ENCODE measurements around the gene UTS2B.

The UTS2B gene

GRCh38 chr3:191263365-191263764 is 67.0 kb downstream of the UTS2B start:
- Histone ChIP-seq H3K36me3 (ENCODE audit: insufficient read depth, insufficient read length, low read length) (no peaks in the 10 kb centered on the region), H3K4me3 (ENCODE audit: insufficient read length, low read depth) (no peak overlapping the region), H3K9me3 (ENCODE audit: insufficient read depth, low read length) (peaks cover 5% of the 10 kb centered on the region), H3K9ac (ENCODE audit: insufficient read length, low read depth) (no peak overlapping the region), H3K4me1 (ENCODE audit: insufficient read depth, insufficient read length) (no peaks in the 10 kb centered on the region), H3K27me3 (ENCODE audit: insufficient read depth, insufficient read length) (no peaks in the 10 kb centered on the region)
- no peak for DNase-seq (ENCODE audit: low read depth, low spot score)
- TF ChIP-seq SUZ12 (IDR thresholded peaks at IDR 0.05; ENCODE audit: extremely low read depth, insufficient read depth, insufficient read length) (no peak), YY1 (IDR thresholded peaks at IDR 0.05; ENCODE audit: insufficient read depth, insufficient read length) (no peak), ZNF274 (IDR thresholded peaks at IDR 0.05; ENCODE audit: low read depth, low read length) (no peak)

- no peaks in the 10 kb centered on the region for H3K36me3 ChIP-seq (ENCODE audit: insufficient read depth, insufficient read length, low read length)
- no peaks in the 10 kb centered on the region for H3K27me3 ChIP-seq (ENCODE audit: insufficient read depth, insufficient read length)
- no peak for DNase-seq (ENCODE audit: low read depth, low spot score)
- H3K9me3 ChIP-seq (ENCODE audit: insufficient read depth, low read length): peaks cover 5% of the 10 kb centered on the region
- no peaks in the 10 kb centered on the region for H3K4me1 ChIP-seq (ENCODE audit: insufficient read depth, insufficient read length)
- TF ChIP-seq ZNF274 (IDR thresholded peaks at IDR 0.05; ENCODE audit: low read depth, low read length) (no peak), SUZ12 (IDR thresholded peaks at IDR 0.05; ENCODE audit: extremely low read depth, insufficient read depth, insufficient read length) (no peak)
- H3K4me3 ChIP-seq (ENCODE audit: insufficient read length, low read depth): no peak overlapping the region
- no peak overlapping the region for H3K9ac ChIP-seq (ENCODE audit: insufficient read length, low read depth)
Observed at GRCh38 chr3:191262650-191263049, 67.7 kb downstream of the UTS2B start.

GRCh38 chr3:191261304-191261638 is 69.1 kb downstream of the UTS2B start:
- no peaks in the 10 kb centered on the region for H3K27me3 ChIP-seq (ENCODE audit: insufficient read depth, insufficient read length)
- no peaks in the 10 kb centered on the region for H3K36me3 ChIP-seq (ENCODE audit: insufficient read depth, insufficient read length, low read length)
- TF ChIP-seq ZNF274 (IDR thresholded peaks at IDR 0.05; ENCODE audit: low read depth, low read length) (no peak), SUZ12 (IDR thresholded peaks at IDR 0.05; ENCODE audit: extremely low read depth, insufficient read depth, insufficient read length) (no peak), YY1 (IDR thresholded peaks at IDR 0.05; ENCODE audit: insufficient read depth, insufficient read length) (no peak)
- no peak overlapping the region for H3K4me3 ChIP-seq (ENCODE audit: insufficient read length, low read depth)
- H3K9me3 ChIP-seq (ENCODE audit: insufficient read depth, low read length): no peaks in the 10 kb centered on the region
- H3K4me1 ChIP-seq (ENCODE audit: insufficient read depth, insufficient read length): no peaks in the 10 kb centered on the region
- DNase-seq (ENCODE audit: low read depth, low spot score): no peak
- H3K9ac ChIP-seq (ENCODE audit: insufficient read length, low read depth): no peak overlapping the region

DNA sequence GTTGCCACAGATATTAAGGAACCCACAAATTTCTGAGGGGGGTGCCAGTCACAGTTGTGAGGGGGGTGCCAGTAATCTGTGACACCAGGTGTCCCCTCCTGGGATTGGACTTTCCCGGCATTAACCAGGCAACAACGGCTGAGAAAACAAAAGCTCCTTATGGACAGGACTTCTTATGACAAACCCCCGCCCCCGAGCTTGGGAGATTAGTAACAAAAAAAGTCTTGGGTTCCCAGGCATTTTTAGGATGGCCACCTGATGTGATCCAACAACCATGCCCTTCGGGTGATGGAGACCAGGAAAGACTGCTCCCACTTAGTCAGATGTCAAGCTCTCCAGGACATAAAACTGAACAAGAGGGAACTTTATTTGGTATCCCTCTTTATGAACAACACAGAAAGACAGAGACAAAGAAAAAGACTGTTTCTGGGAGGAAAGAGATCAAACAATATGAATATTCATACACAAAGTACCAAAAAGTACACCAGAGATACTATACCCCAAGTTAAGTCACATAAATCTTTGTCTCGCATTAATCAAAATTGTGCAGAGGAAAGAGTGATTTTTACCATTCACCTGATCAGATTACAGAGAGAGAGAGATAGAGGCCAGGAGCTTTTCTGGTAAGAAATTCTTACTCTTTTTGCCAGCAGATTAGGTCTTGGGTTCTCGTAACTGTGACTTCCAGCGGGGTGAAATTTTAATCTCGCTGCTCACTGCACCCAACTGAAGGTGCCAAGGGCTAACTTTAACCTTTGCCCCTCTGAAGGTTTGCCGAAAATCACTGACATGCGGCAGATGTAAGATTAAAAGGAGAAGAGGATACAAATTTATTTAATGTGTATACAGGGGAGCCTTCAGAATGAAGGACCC is 69.7 kb downstream of the UTS2B start:
- DNase-seq (ENCODE audit: low read depth, low spot score): no peak
- no peaks in the 10 kb centered on the region for H3K9me3 ChIP-seq (ENCODE audit: insufficient read depth, low read length)
- H3K27me3 ChIP-seq (ENCODE audit: insufficient read depth, insufficient read length): no peaks in the 10 kb centered on the region
- no peak overlapping the region for H3K4me3 ChIP-seq (ENCODE audit: insufficient read length, low read depth)
- no peaks in the 10 kb centered on the region for H3K36me3 ChIP-seq (ENCODE audit: insufficient read depth, insufficient read length, low read length)
- H3K9ac ChIP-seq (ENCODE audit: insufficient read length, low read depth): peak overlapping the region; percentile 15
- no peaks in the 10 kb centered on the region for H3K4me1 ChIP-seq (ENCODE audit: insufficient read depth, insufficient read length)
- no peak for TF ChIP-seq ZNF274 (IDR thresholded peaks at IDR 0.05; ENCODE audit: low read depth, low read length)
- no peak for TF ChIP-seq YY1 (IDR thresholded peaks at IDR 0.05; ENCODE audit: insufficient read depth, insufficient read length)
- TF ChIP-seq SUZ12 (IDR thresholded peaks at IDR 0.05; ENCODE audit: extremely low read depth, insufficient read depth, insufficient read length): no peak

DNA sequence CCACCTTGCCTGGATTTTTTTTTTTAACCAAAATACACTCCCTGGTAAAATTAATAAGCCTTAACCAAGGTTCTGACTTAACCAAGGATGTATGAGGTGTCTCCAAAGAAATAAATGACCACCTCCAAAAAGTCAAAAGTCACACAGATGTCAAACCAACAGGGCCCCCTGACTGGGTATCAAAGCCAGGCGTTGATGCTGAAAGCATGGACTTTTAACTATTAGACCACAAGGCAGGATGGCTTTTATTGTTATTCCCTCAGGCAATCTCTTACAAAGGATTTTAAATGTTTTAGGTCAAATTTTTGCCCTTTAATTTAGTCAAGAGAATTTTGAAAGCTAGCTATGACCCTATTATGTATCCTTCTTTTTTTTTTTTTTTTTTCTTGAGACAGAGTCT is 70.8 kb downstream of the UTS2B start:
- Histone ChIP-seq H3K9me3 (ENCODE audit: insufficient read depth, low read length) (no peaks in the 10 kb centered on the region), H3K9ac (ENCODE audit: insufficient read length, low read depth) (no peak overlapping the region), H3K27me3 (ENCODE audit: insufficient read depth, insufficient read length) (no peaks in the 10 kb centered on the region), H3K36me3 (ENCODE audit: insufficient read depth, insufficient read length, low read length) (no peaks in the 10 kb centered on the region), H3K4me3 (ENCODE audit: insufficient read length, low read depth) (no peak overlapping the region), H3K4me1 (ENCODE audit: insufficient read depth, insufficient read length) (peaks cover 5% of the 10 kb centered on the region)
- DNase-seq (ENCODE audit: low read depth, low spot score): no peak
- TF ChIP-seq ZNF274 (IDR thresholded peaks at IDR 0.05; ENCODE audit: low read depth, low read length) (no peak), SUZ12 (IDR thresholded peaks at IDR 0.05; ENCODE audit: extremely low read depth, insufficient read depth, insufficient read length) (no peak), YY1 (IDR thresholded peaks at IDR 0.05; ENCODE audit: insufficient read depth, insufficient read length) (no peak)

DNA sequence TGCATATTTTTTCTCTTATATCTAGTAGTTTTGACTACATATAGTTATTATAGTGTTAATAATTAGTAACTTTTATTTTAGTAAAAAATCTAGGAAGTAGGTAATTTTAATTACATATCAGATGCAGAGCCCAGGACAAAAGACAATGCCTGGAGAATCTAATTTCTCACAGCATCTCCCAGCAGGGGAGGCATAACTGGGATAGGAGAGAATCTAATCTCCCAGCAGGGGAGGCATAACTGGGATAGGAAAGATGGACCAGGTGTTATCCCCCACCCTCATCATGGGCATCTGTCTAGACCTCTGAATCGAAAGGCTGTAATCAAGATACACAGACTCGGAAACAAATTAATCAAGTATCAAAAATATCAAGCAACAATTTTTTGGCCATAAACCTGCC is 73.0 kb downstream of the UTS2B start:
- no peak for TF ChIP-seq ZNF274 (IDR thresholded peaks at IDR 0.05; ENCODE audit: low read depth, low read length)
- TF ChIP-seq YY1 (IDR thresholded peaks at IDR 0.05; ENCODE audit: insufficient read depth, insufficient read length): no peak
- TF ChIP-seq SUZ12 (IDR thresholded peaks at IDR 0.05; ENCODE audit: extremely low read depth, insufficient read depth, insufficient read length): no peak
- H3K9me3 ChIP-seq (ENCODE audit: insufficient read depth, low read length): no peaks in the 10 kb centered on the region
- no peak overlapping the region for H3K4me3 ChIP-seq (ENCODE audit: insufficient read length, low read depth)
- H3K27me3 ChIP-seq (ENCODE audit: insufficient read depth, insufficient read length): no peaks in the 10 kb centered on the region
- H3K4me1 ChIP-seq (ENCODE audit: insufficient read depth, insufficient read length): peaks cover 5% of the 10 kb centered on the region
- H3K9ac ChIP-seq (ENCODE audit: insufficient read length, low read depth): no peak overlapping the region
- no peak for DNase-seq (ENCODE audit: low read depth, low spot score)
- no peaks in the 10 kb centered on the region for H3K36me3 ChIP-seq (ENCODE audit: insufficient read depth, insufficient read length, low read length)

- peaks cover 5% of the 10 kb centered on the region for H3K4me1 ChIP-seq (ENCODE audit: insufficient read depth, insufficient read length)
- no peak for TF ChIP-seq SUZ12 (IDR thresholded peaks at IDR 0.05; ENCODE audit: extremely low read depth, insufficient read depth, insufficient read length)
- no peak for TF ChIP-seq ZNF274 (IDR thresholded peaks at IDR 0.05; ENCODE audit: low read depth, low read length)
- TF ChIP-seq YY1 (IDR thresholded peaks at IDR 0.05; ENCODE audit: insufficient read depth, insufficient read length): no peak
- no peak overlapping the region for H3K9ac ChIP-seq (ENCODE audit: insufficient read length, low read depth)
- no peak overlapping the region for H3K4me3 ChIP-seq (ENCODE audit: insufficient read length, low read depth)
- H3K9me3 ChIP-seq (ENCODE audit: insufficient read depth, low read length): no peaks in the 10 kb centered on the region
- H3K27me3 ChIP-seq (ENCODE audit: insufficient read depth, insufficient read length): no peaks in the 10 kb centered on the region
- no peaks in the 10 kb centered on the region for H3K36me3 ChIP-seq (ENCODE audit: insufficient read depth, insufficient read length, low read length)
- no peak for DNase-seq (ENCODE audit: low read depth, low spot score)
Observed at GRCh38 chr3:191256405-191256804, 73.9 kb downstream of the UTS2B start.

Data from NT2/D1 (cell line).